Uterus (tissue), 2 donors: Measurements from ENCODE around the gene TBP.

Experiments used
- POLR2A ChIP-seq, 2 donors: fragments of 450-650 bp; IDR thresholded peaks; one replicate each; pipeline ENCODE4 v1.6.1; 2016; ENCODE audit warnings: antibody characterized with exemption in 2 of 2, mild to moderate bottlenecking in 1 of 2, moderate library complexity in 1 of 2
- TF ChIP-seq, protein P1 (sequence below), 4 experiments: fragments of 200-600 bp in 2 of 4; fragments of 450-650 bp in 2 of 4; sonication (generic) in 2 of 4; IDR thresholded peaks; one replicate each; pipeline ENCODE4 v1.5.1; 2016 to 2019; ENCODE audit warnings: antibody characterized with exemption in 4 of 4, mild to moderate bottlenecking in 2 of 4, moderate library complexity in 1 of 4

DNA sequence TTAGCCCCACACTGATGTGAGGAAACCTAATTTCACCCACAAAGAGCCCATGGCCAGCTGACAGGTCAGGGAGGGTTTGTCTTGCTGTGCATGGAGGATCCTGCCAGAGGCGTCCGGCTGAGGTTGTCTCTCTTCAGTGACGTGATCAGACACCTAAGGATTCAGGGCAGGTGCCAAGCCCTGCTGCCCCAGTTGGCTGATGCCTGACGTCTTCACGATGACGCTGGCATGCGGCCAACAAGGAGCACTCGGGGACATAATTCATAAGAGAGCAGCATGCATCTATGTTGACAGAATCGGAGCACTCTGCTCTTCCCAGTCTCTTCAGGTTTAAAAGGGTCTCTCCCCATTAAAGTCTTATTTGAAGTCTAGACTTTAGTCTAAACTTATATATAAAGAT, 48.9 kb upstream of the TBP start:
- TF ChIP-seq, protein P1, sequence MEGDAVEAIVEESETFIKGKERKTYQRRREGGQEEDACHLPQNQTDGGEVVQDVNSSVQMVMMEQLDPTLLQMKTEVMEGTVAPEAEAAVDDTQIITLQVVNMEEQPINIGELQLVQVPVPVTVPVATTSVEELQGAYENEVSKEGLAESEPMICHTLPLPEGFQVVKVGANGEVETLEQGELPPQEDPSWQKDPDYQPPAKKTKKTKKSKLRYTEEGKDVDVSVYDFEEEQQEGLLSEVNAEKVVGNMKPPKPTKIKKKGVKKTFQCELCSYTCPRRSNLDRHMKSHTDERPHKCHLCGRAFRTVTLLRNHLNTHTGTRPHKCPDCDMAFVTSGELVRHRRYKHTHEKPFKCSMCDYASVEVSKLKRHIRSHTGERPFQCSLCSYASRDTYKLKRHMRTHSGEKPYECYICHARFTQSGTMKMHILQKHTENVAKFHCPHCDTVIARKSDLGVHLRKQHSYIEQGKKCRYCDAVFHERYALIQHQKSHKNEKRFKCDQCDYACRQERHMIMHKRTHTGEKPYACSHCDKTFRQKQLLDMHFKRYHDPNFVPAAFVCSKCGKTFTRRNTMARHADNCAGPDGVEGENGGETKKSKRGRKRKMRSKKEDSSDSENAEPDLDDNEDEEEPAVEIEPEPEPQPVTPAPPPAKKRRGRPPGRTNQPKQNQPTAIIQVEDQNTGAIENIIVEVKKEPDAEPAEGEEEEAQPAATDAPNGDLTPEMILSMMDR (IDR thresholded peaks at IDR 0.05) = no peak
- TF ChIP-seq POLR2A (IDR thresholded peaks at IDR 0.05) = no peak
